ENCODE data around the gene ABCB6.

ABCB6 gene

GRCh38 chr2:219245148-219245898 lies 26.6 kb upstream of the ABCB6 start, which contains the start of the genes GLB1L and STK16:
Gene GLB1L, minus strand, starts transcription at chr2:219245444. Its CDS starts 1,871 bp downstream, at chr2:219243573.
Gene STK16, plus strand, starts transcription at chr2:219245479. Its CDS starts 521 bp downstream, at chr2:219246000.
- peak; percentile 96 for DNase-seq (ENCODE audit: low spot score)

DNA sequence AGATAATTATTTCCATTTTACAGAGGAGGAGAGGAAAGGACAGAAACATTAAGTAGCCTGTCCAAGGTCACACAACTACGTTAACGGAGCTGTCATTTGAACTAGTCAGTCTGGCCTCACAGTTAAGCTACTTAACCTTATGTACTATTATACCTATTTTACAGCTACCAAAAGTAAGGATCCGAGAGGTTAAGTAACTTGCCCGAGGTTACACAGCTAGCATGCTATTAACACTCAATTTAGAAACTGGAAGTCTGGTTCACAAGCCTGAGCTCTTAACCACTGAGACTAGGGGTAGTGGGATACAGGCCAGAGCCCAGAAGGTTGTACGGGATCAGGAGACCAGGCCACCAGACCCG lies 26.0 kb upstream of the ABCB6 start:
- DNase-seq (ENCODE audit: low spot score): no peak

GRCh38 chr2:219243291-219243761 lies 24.6 kb upstream of the ABCB6 start:
- DNase-seq (ENCODE audit: low spot score): no peak

GRCh38 chr2:219234331-219234730 lies 15.6 kb upstream of the ABCB6 start:
- no peak for DNase-seq (ENCODE audit: low spot score)

GRCh38 chr2:219230059-219230540 lies 11.3 kb upstream of the ABCB6 start:
- DNase-seq (ENCODE audit: low spot score): peak; percentile 57

DNA sequence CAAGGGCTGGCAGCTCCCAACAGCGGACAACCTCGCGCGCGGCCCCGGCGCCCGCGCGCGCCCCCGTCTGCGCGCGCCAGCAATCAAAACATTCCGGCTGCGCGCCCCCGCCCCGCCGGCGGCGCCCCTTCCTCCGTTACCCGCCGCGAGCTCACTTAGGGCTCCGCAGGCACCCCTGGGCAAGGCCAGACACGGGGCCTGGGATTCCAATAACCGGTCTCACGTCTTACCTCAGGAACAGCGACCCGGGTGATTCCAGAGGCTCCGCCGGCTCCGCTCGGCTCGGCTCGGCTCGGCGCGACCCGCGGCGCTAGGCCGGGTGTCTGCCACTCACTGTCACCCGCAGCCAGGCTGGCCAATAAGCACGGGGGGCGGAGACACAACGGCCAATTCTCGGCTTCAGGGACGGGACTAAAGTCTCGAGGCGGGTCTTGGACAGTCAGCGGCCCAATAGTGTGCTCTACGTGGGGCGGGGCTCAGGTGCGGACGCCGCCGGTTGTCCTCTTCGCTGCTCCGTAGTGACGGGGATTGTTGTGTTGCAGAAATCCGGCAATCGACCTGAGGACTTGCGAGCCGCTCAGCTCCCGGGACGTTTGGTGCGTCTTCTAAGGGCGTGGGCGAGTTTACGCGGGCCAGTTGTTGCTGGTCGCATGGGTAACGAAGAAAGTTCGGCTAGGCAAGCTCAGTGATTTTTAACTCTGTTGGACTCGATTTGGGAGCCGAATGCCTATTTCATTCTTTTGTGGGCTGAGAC lies 10.7 kb upstream of the ABCB6 start, which contains the start of the genes ANKZF1 and ATG9A:
Gene ANKZF1 (plus strand): TSS at position 502 of the 754 bp plus-strand sequence. CDS start 452 bp downstream, outside the sequence.
Gene ATG9A (minus strand): TSS at position 332 of the 754 bp plus-strand sequence. CDS start 1,612 bp downstream, outside the sequence.
- DNase-seq (ENCODE audit: low spot score): peak; percentile 98

DNA sequence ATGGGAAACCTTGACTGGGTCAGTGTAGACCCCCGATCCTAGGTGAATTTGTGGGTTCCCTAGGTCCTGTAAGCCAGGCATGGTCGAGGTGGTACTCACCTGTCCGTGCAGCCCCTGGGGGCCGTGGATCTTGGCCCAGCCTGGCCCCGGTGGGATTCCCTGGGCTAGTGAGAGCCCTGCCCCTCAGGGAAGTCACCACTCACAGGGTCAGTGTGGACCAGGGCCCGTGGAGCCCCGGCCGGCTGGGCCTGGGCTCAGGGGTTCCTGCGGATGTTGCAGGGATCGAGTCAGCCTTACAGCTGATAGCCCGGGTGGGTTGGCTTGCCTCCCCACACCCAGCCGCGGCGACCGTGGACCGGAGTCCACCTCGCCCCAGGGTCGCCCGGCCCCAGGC lies 10.2 kb upstream of the ABCB6 start:
- no peak for DNase-seq (ENCODE audit: low spot score)

- DNase-seq (ENCODE audit: low spot score): peak; percentile 11
Observed at GRCh38 chr2:219228041-219228910, 9.5 kb upstream of the ABCB6 start.

DNA sequence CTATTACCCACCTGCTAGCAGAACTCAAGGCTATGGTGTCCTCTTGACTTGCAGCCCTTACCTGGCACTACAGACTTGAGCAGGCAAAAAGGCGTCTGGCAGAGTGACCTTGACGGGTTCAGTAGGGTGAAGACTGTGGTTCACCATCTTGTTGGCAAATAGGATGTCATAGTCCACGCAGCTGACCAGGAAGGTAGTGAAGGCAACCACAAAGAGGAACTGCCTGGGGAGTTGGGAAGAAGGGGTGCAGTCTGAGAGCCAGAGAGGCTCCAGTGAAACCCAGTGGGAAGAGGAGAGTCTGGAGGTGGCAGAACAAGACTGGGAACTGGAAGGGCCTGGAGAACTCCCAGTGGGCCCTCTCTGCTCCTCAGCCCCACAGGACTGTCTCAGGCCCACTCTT lies 6.6 kb upstream of the ABCB6 start:
- DNase-seq (ENCODE audit: low spot score): no peak

DNA sequence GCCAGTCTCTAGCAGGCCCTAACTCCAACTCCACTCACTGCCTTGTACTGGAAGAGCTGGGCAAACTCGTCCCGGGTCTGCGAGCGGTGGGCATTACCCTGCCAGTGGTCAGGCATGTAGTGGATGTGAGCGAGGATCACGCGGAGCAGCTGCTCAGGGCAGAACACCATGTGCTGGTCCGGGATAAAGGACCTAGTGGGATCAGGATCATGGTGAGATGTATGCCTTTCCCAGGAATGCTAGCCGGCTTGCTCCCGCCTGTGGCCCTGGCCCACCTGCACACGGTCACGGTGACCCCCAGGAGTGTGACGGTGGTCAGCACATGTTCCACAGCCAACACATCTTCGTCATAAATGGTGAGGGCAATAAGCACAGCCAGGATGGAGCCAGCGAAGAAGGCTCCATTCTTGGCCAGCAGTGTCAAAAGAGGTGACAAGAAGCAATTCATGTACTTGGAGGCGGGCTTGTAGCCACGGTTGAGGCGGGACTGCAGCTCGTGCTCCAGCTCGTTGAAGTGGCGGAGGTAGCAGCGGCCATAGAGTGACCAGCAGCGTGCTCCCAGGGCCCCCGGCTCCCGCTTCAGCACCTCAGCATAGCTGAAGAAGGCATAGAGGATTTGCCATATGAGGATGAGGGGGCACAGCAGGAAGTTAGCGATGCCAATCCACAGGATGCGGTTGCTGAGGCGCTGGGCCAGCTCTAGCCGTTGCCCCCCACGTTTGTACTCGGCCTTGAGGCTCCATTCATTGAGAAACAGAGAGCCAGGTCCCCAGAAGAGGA lies 5.3 kb upstream of the ABCB6 start:
- DNase-seq (ENCODE audit: low spot score): no peak

DNA sequence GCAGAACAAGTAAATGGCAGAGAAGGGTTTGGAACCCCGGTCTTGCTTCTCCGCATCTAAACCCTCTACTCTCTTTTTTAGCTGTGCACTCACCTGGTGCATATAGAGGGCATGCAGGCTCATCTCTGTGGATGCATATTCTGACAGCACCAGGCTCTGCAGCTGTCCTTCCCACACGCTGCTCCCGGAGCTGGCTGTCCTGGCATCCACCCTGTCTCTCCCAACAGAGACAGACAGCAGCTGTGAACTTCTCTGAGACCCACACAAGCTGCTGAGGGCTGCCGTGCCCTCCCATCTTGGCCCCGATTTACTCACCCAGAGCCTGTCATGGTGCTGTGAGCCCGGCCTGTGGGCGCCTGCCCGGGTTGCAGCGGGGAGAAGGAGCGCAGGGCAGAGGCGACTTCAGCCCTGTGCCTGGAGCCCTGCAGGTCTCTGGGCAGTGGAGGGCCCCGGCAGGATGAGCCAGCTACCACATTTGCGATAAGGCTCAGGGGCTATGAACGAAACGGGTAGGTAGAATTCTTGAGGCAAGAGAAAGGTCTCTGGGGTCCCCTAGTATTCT lies 3.3 kb upstream of the ABCB6 start:
- DNase-seq (ENCODE audit: low spot score): no peak

- DNase-seq (ENCODE audit: low spot score): no peak
Observed at GRCh38 chr2:219220652-219221402, 2.1 kb upstream of the ABCB6 start.

DNA sequence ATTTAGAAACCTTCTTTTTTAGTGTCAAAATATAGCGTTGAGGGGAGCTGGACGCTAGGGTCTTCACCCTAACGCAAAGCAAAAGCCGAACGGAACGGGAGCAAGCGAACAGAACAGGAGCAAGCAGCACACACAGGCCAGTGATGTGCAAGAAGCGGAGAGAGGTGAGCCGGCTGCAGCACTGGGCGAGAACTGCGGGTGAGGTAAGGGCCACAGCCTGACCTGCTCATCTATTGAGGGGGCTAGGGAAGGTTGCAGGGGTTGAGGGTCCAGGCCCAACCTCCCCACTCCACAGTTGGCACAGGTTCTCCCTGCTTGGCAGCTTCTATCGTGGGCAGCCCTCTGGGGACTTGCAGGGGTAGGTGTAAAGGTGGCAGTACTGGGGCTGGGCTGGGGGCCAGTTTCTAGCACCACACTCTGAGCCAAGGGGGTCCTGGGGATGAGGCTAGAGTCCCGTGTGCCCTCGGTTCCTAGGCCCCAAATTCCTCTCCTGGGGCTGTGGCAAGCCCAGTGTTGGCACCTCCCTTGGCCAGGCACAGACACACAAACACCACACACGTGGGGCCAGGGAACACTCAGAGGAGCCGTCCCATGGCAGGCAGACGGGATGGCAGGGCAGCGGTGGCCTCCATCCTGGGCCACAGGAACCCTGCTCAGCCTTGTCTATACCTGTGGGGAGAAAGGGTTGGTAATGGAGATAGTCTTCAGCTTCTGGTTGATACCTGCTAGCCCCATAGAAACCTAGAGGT lies 1.2 kb upstream of the ABCB6 start:
- no peak for DNase-seq (ENCODE audit: low spot score)

- peak; percentile 81 for DNase-seq (ENCODE audit: low spot score)
Observed at GRCh38 chr2:219218217-219218731, 484 bp downstream of the ABCB6 start.

- DNase-seq (ENCODE audit: low spot score): no peak
Observed at GRCh38 chr2:219216535-219216915, 2.2 kb downstream of the ABCB6 start.

GRCh38 chr2:219215871-219216534 lies 2.8 kb downstream of the ABCB6 start:
- no peak for DNase-seq (ENCODE audit: low spot score)

DNA sequence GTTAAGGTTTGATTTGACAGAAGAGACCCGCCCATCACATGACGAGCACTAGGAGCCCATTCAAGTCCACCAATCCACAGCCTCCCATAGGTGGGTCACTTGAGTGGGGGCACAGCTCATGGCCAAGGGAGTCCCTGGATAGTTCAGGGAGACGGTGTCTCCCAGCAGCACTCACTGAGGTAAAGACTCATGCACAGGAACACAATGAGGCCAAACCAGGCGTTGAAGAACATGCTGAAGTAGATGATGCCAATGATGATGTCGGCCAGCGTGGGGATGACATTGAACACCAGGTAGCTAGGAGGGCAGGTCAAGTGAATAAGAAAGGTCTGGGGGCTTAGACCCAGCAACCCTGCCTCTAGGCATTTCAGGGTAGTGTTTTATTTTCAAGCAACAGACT lies 4.0 kb downstream of the ABCB6 start:
- DNase-seq (ENCODE audit: low spot score): no peak

DNA sequence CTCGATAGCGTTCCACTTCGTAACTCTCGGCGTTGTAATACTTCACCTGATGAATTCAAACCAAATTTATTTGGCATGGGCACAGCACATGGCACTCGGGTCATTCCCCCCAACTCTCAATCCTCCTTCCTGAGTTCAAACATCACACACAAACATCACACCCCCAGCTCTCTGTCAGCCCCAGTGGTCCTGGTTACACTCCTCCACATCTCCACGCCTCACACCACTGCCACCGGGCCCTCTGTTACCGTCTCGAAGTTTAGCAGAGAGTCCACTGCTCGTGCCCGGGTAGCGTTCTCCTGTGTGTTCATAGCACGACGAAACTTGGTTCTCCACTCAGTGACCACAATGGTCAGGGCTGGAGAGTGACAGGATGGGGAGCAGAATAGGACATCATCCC lies 4.6 kb downstream of the ABCB6 start:
- DNase-seq (ENCODE audit: low spot score): no peak

All from GM03348 (cell line).